Activated CD4-positive, alpha-beta T cell treated with anti-CD3 and anti-CD28 coated beads for 36 hours (primary cell): ENCODE results near the gene LMF2. TPM values are rescaled to one million over a fixed set of nuclear protein-coding genes. Genes with fewer than 3 reads are reported as not detected.
A peak's percentile ranks its signal among the peaks of the same experiment; 100 is the strongest.
"Not testable (repeated sequence)": the region's sequence is repeated elsewhere in the genome, so short reads cannot be mapped to it uniquely, and the experiment has no call there.

ENCODE experiments used
- ATAC-seq: fragments of 200-7000 bp; cut with Tn5 transposase; one replicate; pipeline ENCODE4 v1.10.0; 2021; ENCODE audit warnings: mild to moderate bottlenecking, moderate library complexity
- CTCF ChIA-PET: fragments of 350-600 bp; sonication (Branson Sonifier 250); formaldehyde crosslinking; loops from one replicate; lab custom pipeline; 2021; ENCODE audit warnings: antibody characterized with exemption; lab: Charles Lee
- POLR2A ChIA-PET: fragments of 350-600 bp; sonication (Branson Sonifier 250); formaldehyde crosslinking; loops from one replicate; lab custom pipeline; 2021; ENCODE audit warnings: antibody characterized with exemption, inconsistent platforms; lab: Charles Lee
- DNase-seq: peaks from one replicate; pipeline ENCODE4 v3.0.0-alpha.2; 2020
- H3K27ac Mint-ChIP-seq: one replicate; pipeline ENCODE4 v1.8.0; 2021; ENCODE audit warnings: mixed read lengths
- H3K27me3 Mint-ChIP-seq: one replicate; pipeline ENCODE4 v1.8.0; 2021; ENCODE audit warnings: mixed read lengths
- H3K36me3 Mint-ChIP-seq: one replicate; pipeline ENCODE4 v1.8.0; 2021; ENCODE audit warnings: low read depth, mixed read lengths
- H3K4me1 Mint-ChIP-seq: one replicate; pipeline ENCODE4 v1.8.0; 2021; ENCODE audit warnings: mixed read lengths
- H3K4me3 Mint-ChIP-seq: one replicate; pipeline ENCODE4 v1.8.0; 2021; ENCODE audit warnings: mild to moderate bottlenecking, moderate library complexity, mixed read lengths
- H3K9me3 Mint-ChIP-seq: one replicate; pipeline ENCODE4 v1.8.0; 2021; ENCODE audit warnings: low read depth, mixed read lengths
- intact Hi-C, 2 experiments: fragments of 100-400 bp; cut with DNase I in 1 of 2; cut with micrococcal nuclease in 1 of 2; formaldehyde crosslinking; loops; one replicate each; pipeline versions ENCODE4 v1.14.2 to v1.15.1; 2022 to 2024; cut with DNase I, micrococcal nuclease
- total RNA-seq, 2 experiments: library from RNA; stranded (reverse); gene quantifications; one replicate each; pipeline ENCODE4 v1.2.3, GENCODE V29; 2021

The LMF2 gene
- total RNA-seq, 2 experiments from 2014 or later: 46.8 to 49.4 TPM

GRCh38 chr22:50523806-50524675 is 16.5 kb upstream of the LMF2 start:
- Mint-ChIP-seq H3K27ac (peak overlapping the region; percentile 60), H3K4me3 (peak overlapping the region; percentile 77), H3K27me3 (no peaks in the 10 kb centered on the region), H3K9me3 (no peaks in the 10 kb centered on the region), H3K4me1 (peaks cover 33% of the 10 kb centered on the region), H3K36me3 (peaks cover 27% of the 10 kb centered on the region)
- ChIA-PET CTCF (interaction anchor here (0.7 to 5.2 kb wide), 8 partner anchors 9 to 282 kb away, joined by 4 to 76 read pairs (median 8); partner anchors contain the start of genes LMF2, NCAPH2 and SYCE3), POLR2A (interaction anchor here (0.6 to 3.1 kb wide), 7 partner anchors 9 to 97 kb away, joined by 4 to 65 read pairs (median 13); partner anchors contain the start of genes LMF2 and NCAPH2)
- ATAC-seq: no peak
- DNase-seq: peak; percentile 25
- intact Hi-C loops: no loop called here

GRCh38 chr22:50523458-50523805 is 15.9 kb upstream of the LMF2 start:
- Mint-ChIP-seq H3K27ac (no peak overlapping the region), H3K36me3 (peaks cover 23% of the 10 kb centered on the region), H3K4me1 (peaks cover 27% of the 10 kb centered on the region), H3K4me3 (no peak overlapping the region), H3K27me3 (no peaks in the 10 kb centered on the region), H3K9me3 (no peaks in the 10 kb centered on the region)
- DNase-seq (no peak), ATAC-seq (no peak)
- POLR2A ChIA-PET: interaction anchor here (0.6 to 3.1 kb wide), 3 partner anchors 15 to 268 kb away, joined by 3 to 25 read pairs (median 10); partner anchors contain the start of genes LMF2 and NCAPH2
- intact Hi-C loops: no loop called here
- CTCF ChIA-PET: interaction anchor here (1.2 kb wide), 1 partner anchor 98 kb away, joined by 4 read pairs; no protein-coding TSS in a partner anchor

- Mint-ChIP-seq H3K4me3 (no peak overlapping the region), H3K4me1 (peaks cover 25% of the 10 kb centered on the region), H3K27me3 (no peaks in the 10 kb centered on the region), H3K36me3 (peaks cover 22% of the 10 kb centered on the region), H3K9me3 (no peaks in the 10 kb centered on the region), H3K27ac (no peak overlapping the region)
- intact Hi-C loops: no loop called here
- ATAC-seq: no peak
- DNase-seq: peak; percentile 14
- CTCF ChIA-PET: interaction anchor here (1.4 kb wide), 1 partner anchor 98 kb away, joined by 4 read pairs; no protein-coding TSS in a partner anchor
- POLR2A ChIA-PET: interaction anchor here (0.6 to 1.7 kb wide), 3 partner anchors 13 to 267 kb away, joined by 3 to 10 read pairs (median 4); partner anchors contain the start of genes LMF2 and NCAPH2
These were observed 15.4 kb upstream of the LMF2 start for GRCh38 chr22:50522806-50523438.

- H3K36me3 Mint-ChIP-seq: peaks cover 27% of the 10 kb centered on the region
- DNase-seq (no peak), ATAC-seq (no peak)
- H3K4me1 Mint-ChIP-seq: peaks cover 19% of the 10 kb centered on the region
- H3K4me3 Mint-ChIP-seq: no peak overlapping the region
- no peaks in the 10 kb centered on the region for H3K9me3 Mint-ChIP-seq
- no peak overlapping the region for H3K27ac Mint-ChIP-seq
- no peaks in the 10 kb centered on the region for H3K27me3 Mint-ChIP-seq
- intact Hi-C loops: no loop called here
- ChIA-PET POLR2A (interaction anchor here (1.5 to 1.7 kb wide), 2 partner anchors 13 to 14 kb away, joined by 4 to 10 read pairs; partner anchors contain the start of genes LMF2 and NCAPH2), CTCF (interaction anchor here (1.4 kb wide), 1 partner anchor 98 kb away, joined by 4 read pairs; no protein-coding TSS in a partner anchor)
These were observed 14.8 kb upstream of the LMF2 start for GRCh38 chr22:50522208-50522805.

GRCh38 chr22:50521710-50522109 is 14.2 kb upstream of the LMF2 start:
- H3K36me3 Mint-ChIP-seq: peaks cover 29% of the 10 kb centered on the region
- no peak overlapping the region for H3K4me3 Mint-ChIP-seq
- peaks cover 13% of the 10 kb centered on the region for H3K4me1 Mint-ChIP-seq
- H3K27ac Mint-ChIP-seq: no peak overlapping the region
- ChIA-PET CTCF (interaction anchor here (1.4 kb wide), 1 partner anchor 99 kb away, joined by 4 read pairs; no protein-coding TSS in a partner anchor), POLR2A (interaction anchor here (1.7 kb wide), 1 partner anchor 12 kb away, joined by 4 read pairs; no protein-coding TSS in a partner anchor)
- no peaks in the 10 kb centered on the region for H3K27me3 Mint-ChIP-seq
- intact Hi-C loops: no loop called here
- DNase-seq (no peak), ATAC-seq (no peak)
- H3K9me3 Mint-ChIP-seq: no peaks in the 10 kb centered on the region

- Mint-ChIP-seq H3K4me1 (peaks cover 12% of the 10 kb centered on the region), H3K9me3 (no peaks in the 10 kb centered on the region), H3K27me3 (no peaks in the 10 kb centered on the region), H3K4me3 (no peak overlapping the region), H3K36me3 (peaks cover 35% of the 10 kb centered on the region), H3K27ac (no peak overlapping the region)
- DNase-seq (no peak), ATAC-seq (no peak)
- POLR2A ChIA-PET: interaction anchor here (1.7 kb wide), 1 partner anchor 11 kb away, joined by 4 read pairs; no protein-coding TSS in a partner anchor
- intact Hi-C loops: no loop called here
- CTCF ChIA-PET: no interaction called here
These were observed 13.4 kb upstream of the LMF2 start for GRCh38 chr22:50520826-50521453.

- H3K9me3 Mint-ChIP-seq, H3K27ac Mint-ChIP-seq, CTCF ChIA-PET, DNase-seq, ATAC-seq, intact Hi-C loops, H3K4me3 Mint-ChIP-seq, H3K27me3 Mint-ChIP-seq: not testable (repeated sequence)
- Mint-ChIP-seq H3K36me3 (peaks cover 39% of the 10 kb centered on the region), H3K4me1 (peaks cover 13% of the 10 kb centered on the region)
- POLR2A ChIA-PET: interaction anchor here (1.9 kb wide), 1 partner anchor 12 kb away, joined by 7 read pairs; the partner anchor contains the start of genes LMF2 and NCAPH2
These were observed 12.7 kb upstream of the LMF2 start for GRCh38 chr22:50520184-50520583.

- POLR2A ChIA-PET: interaction anchor here (1.9 kb wide), 1 partner anchor 11 kb away, joined by 7 read pairs; the partner anchor contains the start of genes LMF2 and NCAPH2
- H3K27me3 Mint-ChIP-seq: no peaks in the 10 kb centered on the region
- H3K36me3 Mint-ChIP-seq: peaks cover 39% of the 10 kb centered on the region
- no peak for ATAC-seq
- CTCF ChIA-PET: interaction anchor here (0.6 to 1.4 kb wide), 3 partner anchors 23 to 44 kb away, joined by 3 to 5 read pairs (median 3); partner anchors contain the start of gene SYCE3
- H3K4me1 Mint-ChIP-seq: peaks cover 15% of the 10 kb centered on the region
- intact Hi-C loops: no loop called here
- no peak overlapping the region for H3K27ac Mint-ChIP-seq
- no peaks in the 10 kb centered on the region for H3K9me3 Mint-ChIP-seq
- DNase-seq: no peak
- no peak overlapping the region for H3K4me3 Mint-ChIP-seq
These were observed 11.6 kb upstream of the LMF2 start for GRCh38 chr22:50519151-50519550.

GRCh38 chr22:50518606-50519005 is 11.1 kb upstream of the LMF2 start:
- CTCF ChIA-PET: interaction anchor here (1.4 kb wide), 1 partner anchor 45 kb away, joined by 5 read pairs; the partner anchor contains the start of gene SYCE3

GRCh38 chr22:50517495-50518260 is 10.2 kb upstream of the LMF2 start:
- H3K4me1 Mint-ChIP-seq: peaks cover 17% of the 10 kb centered on the region
- no peak overlapping the region for H3K4me3 Mint-ChIP-seq
- peaks cover 39% of the 10 kb centered on the region for H3K36me3 Mint-ChIP-seq
- no peak overlapping the region for H3K27ac Mint-ChIP-seq
- ChIA-PET POLR2A (interaction anchor here (1.3 kb wide), 1 partner anchor 8 kb away, joined by 5 read pairs; the partner anchor contains the start of gene SCO2), CTCF (no interaction called here)
- H3K27me3 Mint-ChIP-seq: no peaks in the 10 kb centered on the region
- intact Hi-C loops: no loop called here
- ATAC-seq (no peak), DNase-seq (no peak)
- H3K9me3 Mint-ChIP-seq: no peaks in the 10 kb centered on the region

More at GRCh38 chr22:50518606-50519005, 11.1 kb upstream of the LMF2 start:
- intact Hi-C loops: no loop called here
- DNase-seq (no peak), ATAC-seq (no peak)
- Mint-ChIP-seq H3K4me1 (peaks cover 18% of the 10 kb centered on the region), H3K27me3 (no peaks in the 10 kb centered on the region), H3K4me3 (no peak overlapping the region), H3K27ac (no peak overlapping the region), H3K9me3 (no peaks in the 10 kb centered on the region), H3K36me3 (peaks cover 42% of the 10 kb centered on the region)
- POLR2A ChIA-PET: interaction anchor here (1.9 kb wide), 1 partner anchor 10 kb away, joined by 7 read pairs; the partner anchor contains the start of genes LMF2 and NCAPH2
